ENCODE results near the gene CADM1. TPM values are rescaled to one million over a fixed set of nuclear protein-coding genes. Genes with fewer than 3 reads are reported as not detected.

The CADM1 gene
- total and polyA plus RNA-seq, 4 donors: 31.7 to 243 (median 77.9) TPM

GRCh38 chr11:115398333-115399080 is 105.7 kb downstream of the CADM1 start:
- H3K9ac ChIP-seq (ENCODE audit: insufficient read depth in 1 of 2, low read length in 2 of 2): no peak overlapping the region
- H3K9me3 ChIP-seq (ENCODE audit: control insufficient read depth in 4 of 4, insufficient read depth in 3 of 4, low read length in 3 of 4): peaks cover 0 to 1% (median 0%) of the 10 kb centered on the region in 4 donors
- H3K27ac ChIP-seq (ENCODE audit: low read depth in 1 of 2, low read length in 1 of 2): no peak overlapping the region
- peaks cover 0 to 36% (median 0%) of the 10 kb centered on the region in 5 donors for H3K4me1 ChIP-seq (ENCODE audit: control insufficient read depth in 5 of 5, insufficient read depth in 5 of 5, low read length in 5 of 5)
- peak in 2 of 3 donors; percentile 49 to 51 for DNase-seq
- no peak for ATAC-seq (ENCODE audit: insufficient read depth, low FRiP score)
- H3K36me3 ChIP-seq (ENCODE audit: control insufficient read depth in 4 of 4, insufficient read depth in 4 of 4, low read length in 4 of 4): peaks cover 0 to 2% (median 0%) of the 10 kb centered on the region in 4 donors
- no peak overlapping the region for H3K4me3 ChIP-seq
- 75 to 80% methylated on average over 2 of the region's 2 CpGs for WGBS, 2 donors
- no peak for TF ChIP-seq CTCF (IDR thresholded peaks at IDR 0.05; ENCODE audit: control extremely low read depth, extremely low read depth)
- H3K27me3 ChIP-seq (ENCODE audit: control insufficient read depth in 3 of 3, insufficient read depth in 3 of 3, low read length in 2 of 3): no peaks in the 10 kb centered on the region

DNA sequence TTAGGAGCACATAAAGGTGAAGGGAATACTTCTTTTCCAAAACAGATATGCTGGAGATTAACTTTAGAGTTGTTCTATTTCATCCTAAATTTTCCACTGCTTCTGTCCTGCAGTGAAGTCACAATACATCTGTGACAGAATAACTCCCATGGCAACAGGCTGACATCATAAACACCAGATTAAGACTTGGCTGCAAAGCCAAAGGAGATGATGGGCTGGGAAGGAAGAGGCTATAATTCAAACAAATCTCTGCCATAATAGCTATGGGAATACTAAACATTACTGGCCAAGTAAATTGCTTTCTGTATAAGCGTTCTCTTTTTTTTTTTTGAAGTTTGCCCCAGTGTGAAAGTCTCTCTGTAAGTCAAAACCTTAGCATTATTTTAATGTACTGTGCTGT is 107.7 kb downstream of the CADM1 start:
- DNase-seq (peak; percentile 87 to 97 (median 95)), ATAC-seq (ENCODE audit: insufficient read depth, low FRiP score) (no peak)
- no peak overlapping the region for H3K9ac ChIP-seq (ENCODE audit: insufficient read depth in 1 of 2, low read length in 2 of 2)
- no peak overlapping the region for H3K4me3 ChIP-seq
- peaks cover 0 to 39% (median 0%) of the 10 kb centered on the region in 5 donors for H3K4me1 ChIP-seq (ENCODE audit: control insufficient read depth in 5 of 5, insufficient read depth in 5 of 5, low read length in 5 of 5)
- peaks cover 0 to 1% (median 0%) of the 10 kb centered on the region in 4 donors for H3K9me3 ChIP-seq (ENCODE audit: control insufficient read depth in 4 of 4, insufficient read depth in 3 of 4, low read length in 3 of 4)
- no peaks in the 10 kb centered on the region for H3K27me3 ChIP-seq (ENCODE audit: control insufficient read depth in 3 of 3, insufficient read depth in 3 of 3, low read length in 2 of 3)
- TF ChIP-seq CTCF (IDR thresholded peaks at IDR 0.05; ENCODE audit: control extremely low read depth, extremely low read depth): no peak
- WGBS, 2 donors: 55 to 71% methylated on average over 1 of the region's 1 CpG
- H3K27ac ChIP-seq (ENCODE audit: low read depth in 1 of 2, low read length in 1 of 2): no peak overlapping the region
- H3K36me3 ChIP-seq (ENCODE audit: control insufficient read depth in 4 of 4, insufficient read depth in 4 of 4, low read length in 4 of 4): peaks cover 0 to 2% (median 0%) of the 10 kb centered on the region in 4 donors

DNA sequence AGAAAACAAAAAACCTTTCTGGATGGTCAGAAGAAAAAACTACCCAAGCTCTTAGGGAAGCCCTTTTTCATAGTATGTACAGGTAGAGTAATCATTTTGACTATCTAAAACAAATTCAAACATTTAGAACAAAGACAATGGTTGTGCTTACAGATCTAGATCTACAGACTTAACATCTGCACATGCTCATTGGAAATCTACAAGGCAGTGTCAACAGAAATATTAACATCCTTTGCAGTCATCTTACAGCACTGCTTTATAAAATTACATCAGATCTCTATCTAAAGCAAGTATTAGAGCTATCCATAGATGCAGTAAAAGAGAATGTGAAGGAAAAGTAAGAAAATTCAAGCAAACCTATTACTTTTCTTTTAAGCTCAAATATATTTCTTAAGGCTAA is 110.3 kb downstream of the CADM1 start:
- peaks cover 0 to 2% (median 0%) of the 10 kb centered on the region in 4 donors for H3K36me3 ChIP-seq (ENCODE audit: control insufficient read depth in 4 of 4, insufficient read depth in 4 of 4, low read length in 4 of 4)
- H3K4me1 ChIP-seq (ENCODE audit: control insufficient read depth in 5 of 5, insufficient read depth in 5 of 5, low read length in 5 of 5): peaks cover 0 to 55% (median 6%) of the 10 kb centered on the region in 5 donors
- H3K4me3 ChIP-seq: no peak overlapping the region
- no peak for TF ChIP-seq CTCF (IDR thresholded peaks at IDR 0.05; ENCODE audit: control extremely low read depth, extremely low read depth)
- no peak for ATAC-seq (ENCODE audit: insufficient read depth, low FRiP score)
- H3K27ac ChIP-seq (ENCODE audit: low read depth in 1 of 2, low read length in 1 of 2): no peak overlapping the region
- no peak overlapping the region for H3K9ac ChIP-seq (ENCODE audit: insufficient read depth in 1 of 2, low read length in 2 of 2)
- no peaks in the 10 kb centered on the region for H3K27me3 ChIP-seq (ENCODE audit: control insufficient read depth in 3 of 3, insufficient read depth in 3 of 3, low read length in 2 of 3)
- peaks cover 0 to 1% (median 0%) of the 10 kb centered on the region in 4 donors for H3K9me3 ChIP-seq (ENCODE audit: control insufficient read depth in 4 of 4, insufficient read depth in 3 of 4, low read length in 3 of 4)
- DNase-seq: peak in 1 of 3 donors; percentile 22
